ENCODE data around the gene TBX15.

Gene TBX15

DNA sequence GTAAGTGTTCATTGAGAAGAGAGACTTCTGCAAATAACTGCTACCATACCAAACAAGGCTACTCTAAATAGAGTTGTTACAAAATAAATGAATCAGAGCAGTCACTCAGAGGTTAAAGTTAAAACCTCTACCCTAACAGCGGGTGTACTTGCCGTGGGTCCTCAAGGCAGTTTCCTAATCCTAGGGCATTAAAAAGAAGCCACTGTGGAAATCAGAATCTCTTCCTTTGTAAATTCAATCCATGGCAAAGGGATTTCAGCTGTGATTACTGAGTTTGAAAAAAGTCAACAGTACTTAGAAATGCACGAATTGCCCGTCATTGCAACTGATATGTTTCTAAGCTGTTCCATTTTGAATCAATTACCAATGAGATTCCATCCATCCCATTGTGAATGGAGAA, 13.5 kb downstream of the TBX15 start:
- DNase-seq: no peak
- Histone ChIP-seq H4K20me1 (ENCODE audit: insufficient read depth, low read length) (no peaks in the 10 kb centered on the region), H3K4me2 (ENCODE audit: insufficient read depth, low read length) (no peak overlapping the region), H3K27ac (ENCODE audit: low read length) (no peak overlapping the region), H3K4me3 (ENCODE audit: low read depth in 1 of 2, low read length in 2 of 2) (no peak overlapping the region), H3K9ac (ENCODE audit: low read depth, low read length) (no peak overlapping the region), H3K79me2 (ENCODE audit: insufficient read depth, low read length) (no peaks in the 10 kb centered on the region), H3K27me3 (ENCODE audit: insufficient read depth, low read length, poor library complexity) (peaks cover 21% of the 10 kb centered on the region), H2AFZ (ENCODE audit: low read depth, low read length) (no peak overlapping the region), H3K36me3 (ENCODE audit: insufficient read depth, low read length) (no peaks in the 10 kb centered on the region), H3K4me1 (ENCODE audit: insufficient read depth, low read length) (no peaks in the 10 kb centered on the region), H3K9me3 (ENCODE audit: insufficient read depth, low read length, severe bottlenecking) (no peaks in the 10 kb centered on the region)
- TF ChIP-seq, protein P1, sequence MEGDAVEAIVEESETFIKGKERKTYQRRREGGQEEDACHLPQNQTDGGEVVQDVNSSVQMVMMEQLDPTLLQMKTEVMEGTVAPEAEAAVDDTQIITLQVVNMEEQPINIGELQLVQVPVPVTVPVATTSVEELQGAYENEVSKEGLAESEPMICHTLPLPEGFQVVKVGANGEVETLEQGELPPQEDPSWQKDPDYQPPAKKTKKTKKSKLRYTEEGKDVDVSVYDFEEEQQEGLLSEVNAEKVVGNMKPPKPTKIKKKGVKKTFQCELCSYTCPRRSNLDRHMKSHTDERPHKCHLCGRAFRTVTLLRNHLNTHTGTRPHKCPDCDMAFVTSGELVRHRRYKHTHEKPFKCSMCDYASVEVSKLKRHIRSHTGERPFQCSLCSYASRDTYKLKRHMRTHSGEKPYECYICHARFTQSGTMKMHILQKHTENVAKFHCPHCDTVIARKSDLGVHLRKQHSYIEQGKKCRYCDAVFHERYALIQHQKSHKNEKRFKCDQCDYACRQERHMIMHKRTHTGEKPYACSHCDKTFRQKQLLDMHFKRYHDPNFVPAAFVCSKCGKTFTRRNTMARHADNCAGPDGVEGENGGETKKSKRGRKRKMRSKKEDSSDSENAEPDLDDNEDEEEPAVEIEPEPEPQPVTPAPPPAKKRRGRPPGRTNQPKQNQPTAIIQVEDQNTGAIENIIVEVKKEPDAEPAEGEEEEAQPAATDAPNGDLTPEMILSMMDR (IDR thresholded peaks at IDR 0.05; ENCODE audit: borderline replicate concordance, extremely low read depth, low read length, poor library complexity, severe bottlenecking): no peak
- no peak for TF ChIP-seq EZH2 (IDR thresholded peaks at IDR 0.05; ENCODE audit: borderline replicate concordance, low read depth, low read length, severe bottlenecking)
- no peak for ATAC-seq (ENCODE audit: insufficient read depth, low read depth)

DNA sequence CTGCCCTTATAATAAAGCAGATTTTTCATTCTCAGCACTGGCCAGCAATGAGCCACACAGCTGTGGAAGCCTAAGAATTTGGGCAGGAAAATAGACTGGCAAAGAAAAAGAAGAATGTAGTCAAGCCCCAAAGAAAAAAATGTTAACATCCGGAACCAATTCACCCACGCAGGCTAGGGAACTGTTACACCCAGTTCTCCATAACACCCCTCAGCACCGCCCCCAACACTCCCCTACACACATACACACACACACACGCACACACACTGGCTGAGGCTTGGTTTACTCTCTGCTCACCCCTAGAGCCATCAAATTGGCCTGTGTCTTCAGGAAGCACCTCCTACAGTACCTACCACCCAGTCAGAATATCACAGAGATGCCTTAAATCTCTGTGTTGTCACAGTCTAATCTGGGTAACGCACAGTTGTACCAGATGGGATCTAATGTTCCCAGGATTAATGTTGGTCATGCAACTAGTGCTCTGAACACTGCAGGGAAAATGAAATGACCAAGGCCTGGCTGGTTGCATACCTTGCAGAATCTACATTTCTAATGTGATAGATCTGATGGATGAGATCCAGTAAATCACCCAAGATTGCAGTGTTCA, 14.5 kb downstream of the TBX15 start:
- Histone ChIP-seq H3K4me2 (ENCODE audit: insufficient read depth, low read length) (no peak overlapping the region), H3K27ac (ENCODE audit: low read length) (no peak overlapping the region), H4K20me1 (ENCODE audit: insufficient read depth, low read length) (no peaks in the 10 kb centered on the region), H3K27me3 (ENCODE audit: insufficient read depth, low read length, poor library complexity) (peaks cover 21% of the 10 kb centered on the region), H3K4me3 (ENCODE audit: low read depth in 1 of 2, low read length in 2 of 2) (no peak overlapping the region), H3K9me3 (ENCODE audit: insufficient read depth, low read length, severe bottlenecking) (no peaks in the 10 kb centered on the region), H2AFZ (ENCODE audit: low read depth, low read length) (no peak overlapping the region), H3K4me1 (ENCODE audit: insufficient read depth, low read length) (no peaks in the 10 kb centered on the region), H3K9ac (ENCODE audit: low read depth, low read length) (no peak overlapping the region), H3K36me3 (ENCODE audit: insufficient read depth, low read length) (no peaks in the 10 kb centered on the region), H3K79me2 (ENCODE audit: insufficient read depth, low read length) (no peaks in the 10 kb centered on the region)
- no peak for ATAC-seq (ENCODE audit: insufficient read depth, low read depth)
- DNase-seq: no peak
- TF ChIP-seq, protein P1 (IDR thresholded peaks at IDR 0.05; ENCODE audit: borderline replicate concordance, extremely low read depth, low read length, poor library complexity, severe bottlenecking): no peak
- TF ChIP-seq EZH2 (IDR thresholded peaks at IDR 0.05; ENCODE audit: borderline replicate concordance, low read depth, low read length, severe bottlenecking): no peak

DNA sequence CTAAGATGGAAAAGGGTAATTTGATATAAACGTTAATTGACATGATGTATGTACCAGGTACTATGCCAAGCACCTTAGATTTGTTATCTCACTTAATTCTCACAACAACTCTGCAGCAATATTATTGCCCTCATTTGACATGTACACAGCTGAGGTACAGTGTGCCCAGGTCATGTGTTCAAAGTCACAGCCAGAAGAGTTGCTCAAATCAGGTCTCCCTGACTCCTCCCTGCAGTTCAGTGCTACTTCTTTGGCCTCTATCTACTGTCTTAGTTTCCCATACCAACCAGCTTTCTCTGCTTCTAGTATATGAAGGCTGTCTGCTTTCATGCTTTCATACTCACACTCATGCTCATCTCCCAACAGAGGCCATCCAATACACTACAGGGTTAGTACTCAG, 15.1 kb downstream of the TBX15 start:
- TF ChIP-seq, protein P1 (IDR thresholded peaks at IDR 0.05; ENCODE audit: borderline replicate concordance, extremely low read depth, low read length, poor library complexity, severe bottlenecking): no peak
- H3K9me3 ChIP-seq (ENCODE audit: insufficient read depth, low read length, severe bottlenecking): no peaks in the 10 kb centered on the region
- no peak overlapping the region for H2AFZ ChIP-seq (ENCODE audit: low read depth, low read length)
- DNase-seq (no peak), ATAC-seq (ENCODE audit: insufficient read depth, low read depth) (no peak)
- H3K36me3 ChIP-seq (ENCODE audit: insufficient read depth, low read length): no peaks in the 10 kb centered on the region
- no peak overlapping the region for H3K4me2 ChIP-seq (ENCODE audit: insufficient read depth, low read length)
- H3K79me2 ChIP-seq (ENCODE audit: insufficient read depth, low read length): no peaks in the 10 kb centered on the region
- no peak overlapping the region for H3K9ac ChIP-seq (ENCODE audit: low read depth, low read length)
- peaks cover 21% of the 10 kb centered on the region for H3K27me3 ChIP-seq (ENCODE audit: insufficient read depth, low read length, poor library complexity)
- H3K27ac ChIP-seq (ENCODE audit: low read length): no peak overlapping the region
- no peaks in the 10 kb centered on the region for H4K20me1 ChIP-seq (ENCODE audit: insufficient read depth, low read length)
- H3K4me3 ChIP-seq (ENCODE audit: low read depth in 1 of 2, low read length in 2 of 2): no peak overlapping the region
- no peaks in the 10 kb centered on the region for H3K4me1 ChIP-seq (ENCODE audit: insufficient read depth, low read length)

DNA sequence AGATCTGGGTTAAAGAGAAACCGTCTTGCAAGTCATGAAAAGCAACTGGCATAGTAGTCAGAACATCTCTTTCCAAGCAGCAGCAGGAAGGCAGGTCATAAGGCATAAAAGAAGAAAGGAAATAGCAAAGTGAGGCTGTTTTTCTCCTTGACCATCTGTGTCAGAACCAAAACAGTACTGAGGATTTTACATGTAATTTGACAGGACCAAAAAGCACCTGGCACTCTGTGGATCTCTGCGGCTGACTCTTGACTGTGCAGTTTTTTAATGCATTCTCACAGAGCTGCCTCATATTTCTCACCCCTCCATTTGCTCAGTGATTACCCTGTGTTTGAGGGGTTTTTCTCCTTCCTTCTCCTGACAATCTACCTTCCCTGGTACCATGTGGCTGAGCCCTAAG, 17.7 kb downstream of the TBX15 start:
- no peak overlapping the region for H3K4me3 ChIP-seq (ENCODE audit: low read depth in 1 of 2, low read length in 2 of 2)
- no peaks in the 10 kb centered on the region for H4K20me1 ChIP-seq (ENCODE audit: insufficient read depth, low read length)
- TF ChIP-seq, protein P1 (IDR thresholded peaks at IDR 0.05; ENCODE audit: borderline replicate concordance, extremely low read depth, low read length, poor library complexity, severe bottlenecking): no peak
- TF ChIP-seq EZH2 (IDR thresholded peaks at IDR 0.05; ENCODE audit: borderline replicate concordance, low read depth, low read length, severe bottlenecking): no peak
- H3K79me2 ChIP-seq (ENCODE audit: insufficient read depth, low read length): no peaks in the 10 kb centered on the region
- no peaks in the 10 kb centered on the region for H3K9me3 ChIP-seq (ENCODE audit: insufficient read depth, low read length, severe bottlenecking)
- no peaks in the 10 kb centered on the region for H3K4me1 ChIP-seq (ENCODE audit: insufficient read depth, low read length)
- H3K27ac ChIP-seq (ENCODE audit: low read length): no peak overlapping the region
- H3K4me2 ChIP-seq (ENCODE audit: insufficient read depth, low read length): no peak overlapping the region
- ATAC-seq (ENCODE audit: insufficient read depth, low read depth): no peak
- H3K9ac ChIP-seq (ENCODE audit: low read depth, low read length): no peak overlapping the region
- no peaks in the 10 kb centered on the region for H3K36me3 ChIP-seq (ENCODE audit: insufficient read depth, low read length)
- H2AFZ ChIP-seq (ENCODE audit: low read depth, low read length): no peak overlapping the region
- peaks cover 5% of the 10 kb centered on the region for H3K27me3 ChIP-seq (ENCODE audit: insufficient read depth, low read length, poor library complexity)
- DNase-seq: no peak

Measured in DND-41 (cell line).